PC-3 (cell line): ENCODE measurements around the gene PRKAR1B.

Source experiments
- CTCF ChIP-seq: fragments of 300-600 bp; sonication (generic); conservative IDR thresholded peaks from 2 replicates; pipeline ENCODE4 v1.5.1; 2017; ENCODE audit warnings: antibody characterized with exemption, low read depth, mild to moderate bottlenecking, low read length
- EZH2 ChIP-seq: fragments of 300-600 bp; sonication (generic); IDR thresholded peaks from one replicate; pipeline ENCODE4 v1.6.1; 2017; ENCODE audit warnings: antibody characterized with exemption, mild to moderate bottlenecking, low read length; ENCODE audit not compliant: unreplicated experiment

GRCh38 chr7:574661-575395 is 152.3 kb downstream of the PRKAR1B start:
- TF ChIP-seq CTCF (no peak), EZH2 (no peak)
